Measurements from ENCODE around the gene EFCAB14. TPM values are rescaled to one million over a fixed set of nuclear protein-coding genes. Genes with fewer than 3 reads are reported as not detected.

Gene EFCAB14
- total and polyA plus RNA-seq, 2 of the 4 experiments (the other 2 are of a cell fraction): 28.6 to 43.0 TPM

- H2AFZ ChIP-seq (replicated peaks; ENCODE audit: low read length, poor library complexity): no peak overlapping the region
- no peak overlapping the region for H2BK15ac ChIP-seq (ENCODE audit: low read depth, low read length)
- no peak overlapping the region for H3K4me3 ChIP-seq (ENCODE audit: insufficient read depth, low read depth, low read length)
- H2AK9ac ChIP-seq (replicated peaks; ENCODE audit: low read depth, low read length, poor library complexity): no peak overlapping the region
- no peaks in the 10 kb centered on the region for H3K4me1 ChIP-seq (ENCODE audit: control insufficient read depth, insufficient read depth, low read length)
- ChIA-PET POLR2A (ENCODE audit: unreplicated experiment) (no interaction called here), CTCF (no interaction called here)
- intact Hi-C loops (cut with micrococcal nuclease) (no loop called here), in situ Hi-C loops (cut with MboI; ENCODE audit: low sequenced_read_pairs) (no loop called here), dilution Hi-C loops (cut with HindIII; ENCODE audit: low sequenced_read_pairs, unreplicated experiment) (no loop called here)
- no peaks in the 10 kb centered on the region for H3K79me1 ChIP-seq (ENCODE audit: low read depth in 1 of 2, low read length in 2 of 2)
- H3K56ac ChIP-seq (ENCODE audit: extremely low read depth, insufficient read depth, low read length): no peak overlapping the region
- H3K27me3 ChIP-seq (ENCODE audit: control insufficient read depth, insufficient read depth, low read length): no peaks in the 10 kb centered on the region
- no peak overlapping the region for H3K18ac ChIP-seq (ENCODE audit: low read depth, low read length)
- H4K5ac ChIP-seq (ENCODE audit: low read depth, low read length): no peak overlapping the region
- no peak overlapping the region for H2AK5ac ChIP-seq (ENCODE audit: low read depth, low read length)
- H3K14ac ChIP-seq (replicated peaks; ENCODE audit: low read depth, low read length): no peak overlapping the region
- no peak overlapping the region for H3K9ac ChIP-seq (ENCODE audit: low read depth, low read length)
- no peaks in the 10 kb centered on the region for H4K20me1 ChIP-seq (ENCODE audit: insufficient read depth, low read length)
- H2BK5ac ChIP-seq (ENCODE audit: low read depth, low read length, poor library complexity, severe bottlenecking): no peak overlapping the region
- no peak overlapping the region for H3K27ac ChIP-seq (ENCODE audit: insufficient read depth, low read length)
- no peak overlapping the region for H3K4me2 ChIP-seq (ENCODE audit: low read depth, low read length)
- TF ChIP-seq CEBPB (IDR thresholded peaks at IDR 0.05; ENCODE audit: low read depth, low read length): no peak
- TF ChIP-seq FOS (IDR thresholded peaks at IDR 0.05; ENCODE audit: low read depth, low read length): no peak
- no peak for TF ChIP-seq RCOR1 (IDR thresholded peaks at IDR 0.05; ENCODE audit: insufficient replicate concordance, low read length)
- TF ChIP-seq MXI1 (IDR thresholded peaks at IDR 0.05; ENCODE audit: borderline replicate concordance, low read depth, low read length): no peak
- TF ChIP-seq RFX5 (IDR thresholded peaks at IDR 0.05; ENCODE audit: low read depth, low read length): no peak
- no peak for TF ChIP-seq RAD21 (IDR thresholded peaks at IDR 0.05; ENCODE audit: low read length)
- TF ChIP-seq POLR2A (IDR thresholded peaks at IDR 0.05; ENCODE audit: low read depth, low read length): no peak
- TF ChIP-seq BHLHE40 (IDR thresholded peaks at IDR 0.05; ENCODE audit: low read depth, low read length): no peak
- no peak for TF ChIP-seq CTCF (conservative IDR thresholded peaks at IDR 0.05; ENCODE audit: low read depth, low read length)
- TF ChIP-seq USF2 (IDR thresholded peaks at IDR 0.05; ENCODE audit: low read depth, low read length): no peak
- no peak overlapping the region for H4K91ac ChIP-seq (ENCODE audit: insufficient read depth, low read depth, low read length)
- H2BK120ac ChIP-seq (ENCODE audit: low read depth, low read length): no peak overlapping the region
- no TSS peak for BruUV-seq (replicated peaks)
- H3K9me3 ChIP-seq (ENCODE audit: control insufficient read depth, insufficient read depth, low read length): no peaks in the 10 kb centered on the region
- ATAC-seq (ENCODE audit: low read depth) (no peak), DNase-seq (no peak)
- no peak overlapping the region for H4K8ac ChIP-seq (ENCODE audit: low read depth in 2 of 2, low read length in 2 of 2)
- H3K23ac ChIP-seq (ENCODE audit: low read depth, low read length): no peak overlapping the region
- no peak overlapping the region for H2BK20ac ChIP-seq (ENCODE audit: low read depth, low read length)
- no peaks in the 10 kb centered on the region for H3K36me3 ChIP-seq (ENCODE audit: control insufficient read depth, insufficient read depth, low read length)
- no peak overlapping the region for H3K4ac ChIP-seq (ENCODE audit: low read depth, low read length)
- no peaks in the 10 kb centered on the region for H3K9me1 ChIP-seq (ENCODE audit: insufficient read depth, low read length)
Observed at GRCh38 chr1:46761740-46762139, 42.8 kb upstream of the EFCAB14 start.

All from IMR-90 (cell line).